ENCODE data around the gene GLOD5. TPM values are rescaled to one million over a fixed set of nuclear protein-coding genes. Genes with fewer than 3 reads are reported as not detected.

GLOD5 gene
- total and polyA plus RNA-seq, 2 of the 4 experiments (the other 2 are of a cell fraction) = not detected

DNA sequence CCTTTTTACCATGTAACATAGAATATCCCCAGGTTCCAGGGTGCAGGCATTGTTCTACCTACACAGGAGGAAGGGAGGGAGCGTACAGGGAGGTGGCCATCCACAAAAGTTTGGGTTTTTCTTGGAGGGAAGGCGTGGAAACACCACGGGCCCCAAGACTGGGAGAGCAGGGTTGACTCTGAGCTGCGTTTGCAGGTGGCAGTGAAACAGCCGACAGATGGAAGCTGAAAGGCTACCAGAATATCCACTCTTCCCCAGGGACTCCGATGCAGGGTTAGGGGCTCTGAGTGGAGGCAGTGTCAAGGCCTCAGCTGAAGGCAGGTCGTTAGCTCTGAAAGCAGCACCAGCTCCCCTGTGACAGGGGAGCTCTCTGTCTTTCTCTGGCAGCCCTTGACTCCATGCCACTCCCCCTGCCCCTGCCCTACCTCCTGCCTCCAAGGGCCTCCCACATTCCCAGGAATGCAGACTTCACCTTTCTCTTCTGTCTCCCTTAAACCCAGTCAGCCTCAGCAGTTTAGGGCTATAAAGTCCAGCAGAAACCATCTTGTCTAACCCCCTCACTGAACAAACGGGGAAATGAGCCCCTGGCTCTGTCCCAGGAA, 14.0 kb upstream of the GLOD5 start:
- H3K36me3 ChIP-seq (ENCODE audit: control insufficient read depth, insufficient read depth, low read length) = no peaks in the 10 kb centered on the region
- H3K4me3 ChIP-seq (ENCODE audit: insufficient read depth, low read depth, low read length) = no peak overlapping the region
- no peak overlapping the region for H2BK20ac ChIP-seq (ENCODE audit: low read depth, low read length)
- H4K8ac ChIP-seq (ENCODE audit: low read depth in 2 of 2, low read length in 2 of 2) = no peak overlapping the region
- WGBS, 2 experiments (ENCODE audit: extremely low coverage in 2 of 2, insufficient read length in 1 of 2) = 57% methylated on average over 1 of the region's 8 CpGs; no CpG with 5 or more reads in 1 of the 2 experiments
- no peak overlapping the region for H3K9ac ChIP-seq (ENCODE audit: low read depth, low read length)
- H2AK5ac ChIP-seq (ENCODE audit: low read depth, low read length) = no peak overlapping the region
- H4K5ac ChIP-seq (ENCODE audit: low read depth, low read length) = no peak overlapping the region
- no peak overlapping the region for H2AK9ac ChIP-seq (replicated peaks; ENCODE audit: low read depth, low read length, poor library complexity)
- no TSS peak for BruUV-seq (replicated peaks)
- DNase-seq (no peak), ATAC-seq (ENCODE audit: low read depth) (no peak)
- H3K79me1 ChIP-seq (ENCODE audit: low read depth in 1 of 2, low read length in 2 of 2) = no peaks in the 10 kb centered on the region
- no peak overlapping the region for H3K23ac ChIP-seq (ENCODE audit: low read depth, low read length)
- H2BK120ac ChIP-seq (ENCODE audit: low read depth, low read length) = no peak overlapping the region
- ChIA-PET POLR2A (ENCODE audit: unreplicated experiment) (no interaction called here), CTCF (interaction anchor here (0.6 kb wide), 1 partner anchor 52 kb away, joined by 3 read pairs; no protein-coding TSS in a partner anchor)
- H3K18ac ChIP-seq (ENCODE audit: low read depth, low read length) = no peak overlapping the region
- H4K91ac ChIP-seq (ENCODE audit: insufficient read depth, low read depth, low read length) = no peak overlapping the region
- no peaks in the 10 kb centered on the region; the same call in 1 of the 2 replicates for H3K9me3 ChIP-seq (ENCODE audit: control insufficient read depth, insufficient read depth, low read length)
- H3K4me2 ChIP-seq (ENCODE audit: low read depth, low read length) = no peak overlapping the region
- no peak overlapping the region for H3K27ac ChIP-seq (ENCODE audit: insufficient read depth, low read length)
- H3K9me1 ChIP-seq (ENCODE audit: insufficient read depth, low read length) = no peaks in the 10 kb centered on the region
- H2BK15ac ChIP-seq (ENCODE audit: low read depth, low read length) = no peak overlapping the region
- H2BK5ac ChIP-seq (ENCODE audit: low read depth, low read length, poor library complexity, severe bottlenecking) = no peak overlapping the region
- H3K56ac ChIP-seq (ENCODE audit: extremely low read depth, insufficient read depth, low read length) = no peak overlapping the region
- dilution Hi-C loops (cut with HindIII; ENCODE audit: low sequenced_read_pairs, unreplicated experiment) = no loop called here
- no peaks in the 10 kb centered on the region for H3K4me1 ChIP-seq (ENCODE audit: control insufficient read depth, insufficient read depth, low read length)
- intact Hi-C loops (cut with micrococcal nuclease) = no loop called here
- TF ChIP-seq FOS (IDR thresholded peaks at IDR 0.05; ENCODE audit: low read depth, low read length) (no peak), MAZ (IDR thresholded peaks at IDR 0.05; ENCODE audit: borderline replicate concordance, low read depth, low read length) (no peak), RAD21 (IDR thresholded peaks at IDR 0.05; ENCODE audit: low read length) (no peak), NFE2L2 (IDR thresholded peaks at IDR 0.05; ENCODE audit: low read depth, low read length) (no peak), POLR2A (IDR thresholded peaks at IDR 0.05; ENCODE audit: low read depth, low read length) (no peak), RCOR1 (IDR thresholded peaks at IDR 0.05; ENCODE audit: insufficient replicate concordance, low read length) (no peak), SMC3 (IDR thresholded peaks at IDR 0.05; ENCODE audit: low read depth, low read length) (no peak), BHLHE40 (IDR thresholded peaks at IDR 0.05; ENCODE audit: low read depth, low read length) (no peak), MXI1 (IDR thresholded peaks at IDR 0.05; ENCODE audit: borderline replicate concordance, low read depth, low read length) (no peak), MAFK (IDR thresholded peaks at IDR 0.05; ENCODE audit: low read depth, low read length) (no peak), CEBPB (IDR thresholded peaks at IDR 0.05; ENCODE audit: low read depth, low read length) (no peak), CHD1 (IDR thresholded peaks at IDR 0.05; ENCODE audit: low read depth, low read length) (no peak), RFX5 (IDR thresholded peaks at IDR 0.05; ENCODE audit: low read depth, low read length) (no peak)
- TF ChIP-seq, protein P1, sequence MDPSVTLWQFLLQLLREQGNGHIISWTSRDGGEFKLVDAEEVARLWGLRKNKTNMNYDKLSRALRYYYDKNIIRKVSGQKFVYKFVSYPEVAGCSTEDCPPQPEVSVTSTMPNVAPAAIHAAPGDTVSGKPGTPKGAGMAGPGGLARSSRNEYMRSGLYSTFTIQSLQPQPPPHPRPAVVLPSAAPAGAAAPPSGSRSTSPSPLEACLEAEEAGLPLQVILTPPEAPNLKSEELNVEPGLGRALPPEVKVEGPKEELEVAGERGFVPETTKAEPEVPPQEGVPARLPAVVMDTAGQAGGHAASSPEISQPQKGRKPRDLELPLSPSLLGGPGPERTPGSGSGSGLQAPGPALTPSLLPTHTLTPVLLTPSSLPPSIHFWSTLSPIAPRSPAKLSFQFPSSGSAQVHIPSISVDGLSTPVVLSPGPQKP (IDR thresholded peaks at IDR 0.05; ENCODE audit: borderline replicate concordance, low read depth, low read length) = no peak
- TF ChIP-seq, protein P2, sequence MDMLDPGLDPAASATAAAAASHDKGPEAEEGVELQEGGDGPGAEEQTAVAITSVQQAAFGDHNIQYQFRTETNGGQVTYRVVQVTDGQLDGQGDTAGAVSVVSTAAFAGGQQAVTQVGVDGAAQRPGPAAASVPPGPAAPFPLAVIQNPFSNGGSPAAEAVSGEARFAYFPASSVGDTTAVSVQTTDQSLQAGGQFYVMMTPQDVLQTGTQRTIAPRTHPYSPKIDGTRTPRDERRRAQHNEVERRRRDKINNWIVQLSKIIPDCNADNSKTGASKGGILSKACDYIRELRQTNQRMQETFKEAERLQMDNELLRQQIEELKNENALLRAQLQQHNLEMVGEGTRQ (IDR thresholded peaks at IDR 0.05; ENCODE audit: low read depth, low read length) = no peak
- TF ChIP-seq, protein P3, sequence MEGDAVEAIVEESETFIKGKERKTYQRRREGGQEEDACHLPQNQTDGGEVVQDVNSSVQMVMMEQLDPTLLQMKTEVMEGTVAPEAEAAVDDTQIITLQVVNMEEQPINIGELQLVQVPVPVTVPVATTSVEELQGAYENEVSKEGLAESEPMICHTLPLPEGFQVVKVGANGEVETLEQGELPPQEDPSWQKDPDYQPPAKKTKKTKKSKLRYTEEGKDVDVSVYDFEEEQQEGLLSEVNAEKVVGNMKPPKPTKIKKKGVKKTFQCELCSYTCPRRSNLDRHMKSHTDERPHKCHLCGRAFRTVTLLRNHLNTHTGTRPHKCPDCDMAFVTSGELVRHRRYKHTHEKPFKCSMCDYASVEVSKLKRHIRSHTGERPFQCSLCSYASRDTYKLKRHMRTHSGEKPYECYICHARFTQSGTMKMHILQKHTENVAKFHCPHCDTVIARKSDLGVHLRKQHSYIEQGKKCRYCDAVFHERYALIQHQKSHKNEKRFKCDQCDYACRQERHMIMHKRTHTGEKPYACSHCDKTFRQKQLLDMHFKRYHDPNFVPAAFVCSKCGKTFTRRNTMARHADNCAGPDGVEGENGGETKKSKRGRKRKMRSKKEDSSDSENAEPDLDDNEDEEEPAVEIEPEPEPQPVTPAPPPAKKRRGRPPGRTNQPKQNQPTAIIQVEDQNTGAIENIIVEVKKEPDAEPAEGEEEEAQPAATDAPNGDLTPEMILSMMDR (conservative IDR thresholded peaks at IDR 0.05; ENCODE audit: low read depth, low read length) = no peak
- no peak overlapping the region for H3K14ac ChIP-seq (replicated peaks; ENCODE audit: low read depth, low read length)
- in situ Hi-C loops (cut with MboI; ENCODE audit: low sequenced_read_pairs) = no loop called here
- no peak overlapping the region for H3K4ac ChIP-seq (ENCODE audit: low read depth, low read length)
- H4K20me1 ChIP-seq (ENCODE audit: insufficient read depth, low read length) = no peaks in the 10 kb centered on the region
- H3K27me3 ChIP-seq (ENCODE audit: control insufficient read depth, insufficient read depth, low read length) = peaks cover 7% of the 10 kb centered on the region; the same call in 1 of the 2 replicates
- H2AFZ ChIP-seq (replicated peaks; ENCODE audit: low read length, poor library complexity) = no peak overlapping the region
